Stimulated activated effector memory CD8-positive, alpha-beta T cell treated with anti-CD3 and anti-CD28 coated beads, Interleukin-12 subunit alpha, Interleukin-12 subunit beta, amount 100 ng/mL, for 72 hours (primary cell): Measurements from ENCODE around the gene TMEM63A.
"Not testable (repeated sequence)": the region's sequence is repeated elsewhere in the genome, so short reads cannot be mapped to it uniquely, and the experiment has no call there.

Source experiments
- ATAC-seq: fragments of 150-1000 bp; cut with Tn5 transposase; 2 replicates; pipeline ENCODE4 v1.10.0; 2021
- DNase-seq, 2 donors: peaks; one replicate each; pipeline ENCODE4 v3.0.0; 2021 to 2022; ENCODE audit warnings: low spot score in 2 of 2
- H3K27ac Mint-ChIP-seq: one replicate; pipeline ENCODE4 v1.8.0; 2022; ENCODE audit warnings: mild to moderate bottlenecking, mixed read lengths
- H3K36me3 Mint-ChIP-seq: one replicate; pipeline ENCODE4 v1.8.0; 2022; ENCODE audit warnings: mild to moderate bottlenecking, mixed read lengths
- H3K4me1 Mint-ChIP-seq: one replicate; pipeline ENCODE4 v1.8.0; 2022; ENCODE audit warnings: mixed read lengths
- H3K4me3 Mint-ChIP-seq: one replicate; pipeline ENCODE4 v1.8.0; 2022; ENCODE audit warnings: mild to moderate bottlenecking, mixed read lengths
- H3K9me3 Mint-ChIP-seq: one replicate; pipeline ENCODE4 v1.8.0; 2022; ENCODE audit warnings: mixed read lengths

Gene TMEM63A

GRCh38 chr1:225881959-225882693, at the start of gene TMEM63A:
Gene TMEM63A, minus strand, starts transcription at chr1:225882380. Its CDS starts 4,800 bp downstream, at chr1:225877580.
- H3K4me1 Mint-ChIP-seq: peaks cover 56% of the 10 kb centered on the region
- DNase-seq: peak; percentile 72 to 94
- no peaks in the 10 kb centered on the region for H3K9me3 Mint-ChIP-seq
- peak within 1 kb of the TSS; percentile 85 for H3K4me3 Mint-ChIP-seq
- H3K36me3 Mint-ChIP-seq: peaks cover 15% of the 10 kb centered on the region
- ATAC-seq: peak; percentile 75
- H3K27ac Mint-ChIP-seq: peak within 1 kb of the TSS; percentile 86

DNA sequence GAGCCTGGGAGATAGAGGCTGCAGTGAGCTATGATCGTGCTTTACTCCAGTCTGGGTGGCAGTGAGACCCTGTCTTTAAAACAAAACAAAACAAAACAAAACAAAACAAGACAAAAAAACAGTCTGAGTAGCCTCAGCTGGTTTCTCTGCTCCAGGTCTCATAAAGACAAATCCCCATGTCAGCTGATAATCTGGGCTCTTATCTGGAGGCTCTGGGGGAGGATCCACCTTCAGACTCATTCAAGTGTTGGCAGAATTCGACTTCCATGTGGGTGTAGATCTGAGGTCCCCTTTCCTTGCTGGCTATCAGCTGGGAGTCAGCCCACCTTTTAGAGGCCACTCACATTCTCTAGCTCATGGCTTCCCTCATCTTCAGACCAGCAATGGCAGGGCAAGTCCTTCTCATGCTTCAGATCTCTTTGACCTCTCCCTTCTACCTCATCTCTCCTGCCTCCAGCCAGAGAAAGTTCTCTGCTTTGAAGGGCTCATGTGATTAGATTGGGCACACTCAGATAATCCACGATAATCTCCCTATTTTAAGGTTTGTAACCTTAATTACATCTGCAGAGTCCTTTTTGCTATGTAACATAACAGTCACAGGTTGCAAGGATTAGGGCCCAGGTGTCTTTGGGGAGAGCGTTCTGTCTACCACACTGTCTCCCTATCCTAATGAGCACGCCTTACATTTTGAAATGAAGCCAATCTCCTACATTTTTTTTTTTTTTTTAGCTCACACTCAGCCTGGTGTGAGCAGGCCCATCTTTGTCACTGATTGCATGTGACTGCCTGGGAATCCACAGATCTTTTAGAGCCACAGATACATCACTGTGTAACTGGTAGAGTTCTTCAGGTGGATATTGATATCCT, 49.3 kb upstream of the TMEM63A start:
- H3K27ac Mint-ChIP-seq: no peak overlapping the region
- no peak overlapping the region for H3K4me3 Mint-ChIP-seq
- ATAC-seq (no peak), DNase-seq (no peak)
- H3K36me3 Mint-ChIP-seq: no peaks in the 10 kb centered on the region
- H3K9me3 Mint-ChIP-seq: no peaks in the 10 kb centered on the region
- no peaks in the 10 kb centered on the region for H3K4me1 Mint-ChIP-seq

GRCh38 chr1:225930566-225930965, 48.4 kb upstream of the TMEM63A start:
- Mint-ChIP-seq H3K4me3 (no peak overlapping the region), H3K9me3 (no peaks in the 10 kb centered on the region), H3K36me3 (no peaks in the 10 kb centered on the region), H3K4me1 (no peaks in the 10 kb centered on the region), H3K27ac (no peak overlapping the region)
- DNase-seq (no peak), ATAC-seq (no peak)

GRCh38 chr1:225929462-225929861, 47.3 kb upstream of the TMEM63A start:
- not testable (repeated sequence) for DNase-seq, H3K4me3 Mint-ChIP-seq, H3K4me1 Mint-ChIP-seq, H3K36me3 Mint-ChIP-seq, H3K9me3 Mint-ChIP-seq, H3K27ac Mint-ChIP-seq, ATAC-seq

GRCh38 chr1:225928186-225929175, 46.3 kb upstream of the TMEM63A start:
- no peaks in the 10 kb centered on the region for H3K9me3 Mint-ChIP-seq
- H3K4me1 Mint-ChIP-seq: no peaks in the 10 kb centered on the region
- H3K27ac Mint-ChIP-seq: peak overlapping the region; percentile 7
- DNase-seq (no peak), ATAC-seq (no peak)
- H3K4me3 Mint-ChIP-seq: no peak overlapping the region
- H3K36me3 Mint-ChIP-seq: no peaks in the 10 kb centered on the region

DNA sequence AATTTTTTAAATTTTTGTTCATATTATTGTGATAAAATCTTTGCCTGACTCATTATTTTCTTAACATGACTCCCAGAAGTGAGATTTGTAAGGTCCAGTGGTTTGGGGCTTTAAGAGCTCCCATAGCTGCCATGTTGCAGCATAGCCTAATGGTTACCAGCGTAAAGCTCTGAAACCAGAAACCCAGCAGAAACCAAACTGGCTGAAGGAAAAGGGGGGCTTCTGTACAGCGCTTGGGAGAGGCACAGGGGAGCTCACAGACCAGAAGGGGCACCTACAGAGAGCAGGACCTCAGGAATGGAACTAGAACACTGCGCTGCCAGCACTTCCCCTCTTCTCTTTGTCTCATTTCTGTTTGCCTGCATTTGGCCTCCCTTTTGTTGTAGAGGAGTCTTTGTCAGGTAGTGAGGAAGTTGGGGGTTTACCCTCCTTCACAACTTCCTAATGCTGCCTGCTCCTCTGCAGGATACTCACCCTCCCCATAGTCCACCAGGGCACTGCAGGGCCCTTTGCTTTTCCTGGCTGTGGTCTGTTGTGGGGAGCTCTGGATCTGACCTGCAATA, 44.5 kb upstream of the TMEM63A start:
- H3K27ac Mint-ChIP-seq: peak overlapping the region; percentile 50
- peaks cover 13% of the 10 kb centered on the region for H3K4me1 Mint-ChIP-seq
- DNase-seq (no peak), ATAC-seq (no peak)
- no peak overlapping the region for H3K4me3 Mint-ChIP-seq
- H3K9me3 Mint-ChIP-seq: no peaks in the 10 kb centered on the region
- peaks cover 9% of the 10 kb centered on the region for H3K36me3 Mint-ChIP-seq

DNA sequence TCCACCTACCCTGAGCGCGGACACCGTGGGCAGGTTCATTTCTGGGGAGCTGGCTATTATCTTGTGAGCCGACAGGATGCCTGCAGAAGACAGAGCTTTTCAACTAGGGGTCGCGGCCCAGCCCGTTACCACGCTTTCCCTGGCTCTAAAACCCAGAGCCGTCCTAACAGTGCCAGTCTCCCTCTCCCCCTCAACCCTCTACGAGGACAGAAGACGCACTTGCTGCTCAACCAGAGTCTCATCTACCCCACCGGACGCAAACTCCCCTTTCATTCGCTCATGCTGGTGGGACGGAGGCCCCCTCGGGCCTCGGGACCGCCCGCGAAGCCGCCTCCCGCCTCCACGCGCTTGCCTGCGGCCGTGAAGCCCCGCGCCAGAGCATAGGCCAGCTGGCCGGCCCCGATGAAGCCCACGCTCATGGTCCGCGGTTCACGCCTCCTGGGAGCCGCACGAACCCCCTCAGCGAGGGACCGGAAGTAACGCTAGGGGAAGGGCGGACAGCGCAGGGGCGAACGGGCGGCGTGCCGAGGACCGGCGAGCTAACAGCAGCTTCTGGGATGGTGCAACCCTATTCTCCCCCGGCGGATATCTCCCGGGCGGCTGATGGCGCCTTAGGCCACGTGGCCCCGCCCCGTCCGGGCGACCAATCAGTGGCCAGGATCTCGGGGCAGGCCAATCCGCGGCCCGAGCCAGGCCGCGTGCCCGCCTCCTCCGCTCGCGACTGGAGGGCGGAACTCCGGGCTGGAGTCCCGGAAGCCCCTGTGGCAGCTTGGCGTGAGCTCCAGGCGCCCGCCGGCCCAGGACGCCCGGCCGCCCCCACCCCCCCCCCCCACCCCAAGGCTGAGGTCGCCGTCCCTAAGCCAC, 41.7 kb upstream of the TMEM63A start, which contains the start of gene PYCR2:
Gene PYCR2 (minus strand): TSS at position 559 of the 864 bp plus-strand sequence. CDS start 140 bp downstream, at position 419.
- H3K4me3 Mint-ChIP-seq: peak within 1 kb of the TSS; percentile 93
- H3K9me3 Mint-ChIP-seq: no peaks in the 10 kb centered on the region
- peak within 1 kb of the TSS; percentile 97 for H3K27ac Mint-ChIP-seq
- H3K4me1 Mint-ChIP-seq: peaks cover 26% of the 10 kb centered on the region
- DNase-seq: peak; percentile 91 to 96
- ATAC-seq: peak; percentile 98
- H3K36me3 Mint-ChIP-seq: peaks cover 36% of the 10 kb centered on the region

- H3K9me3 Mint-ChIP-seq: no peaks in the 10 kb centered on the region
- peak overlapping the region; percentile 93 for H3K4me3 Mint-ChIP-seq
- peaks cover 26% of the 10 kb centered on the region for H3K4me1 Mint-ChIP-seq
- H3K36me3 Mint-ChIP-seq: peaks cover 41% of the 10 kb centered on the region
- DNase-seq: no peak
- no peak for ATAC-seq
- peak overlapping the region; percentile 97 for H3K27ac Mint-ChIP-seq
Observed at GRCh38 chr1:225923381-225923691, 41.2 kb upstream of the TMEM63A start.

DNA sequence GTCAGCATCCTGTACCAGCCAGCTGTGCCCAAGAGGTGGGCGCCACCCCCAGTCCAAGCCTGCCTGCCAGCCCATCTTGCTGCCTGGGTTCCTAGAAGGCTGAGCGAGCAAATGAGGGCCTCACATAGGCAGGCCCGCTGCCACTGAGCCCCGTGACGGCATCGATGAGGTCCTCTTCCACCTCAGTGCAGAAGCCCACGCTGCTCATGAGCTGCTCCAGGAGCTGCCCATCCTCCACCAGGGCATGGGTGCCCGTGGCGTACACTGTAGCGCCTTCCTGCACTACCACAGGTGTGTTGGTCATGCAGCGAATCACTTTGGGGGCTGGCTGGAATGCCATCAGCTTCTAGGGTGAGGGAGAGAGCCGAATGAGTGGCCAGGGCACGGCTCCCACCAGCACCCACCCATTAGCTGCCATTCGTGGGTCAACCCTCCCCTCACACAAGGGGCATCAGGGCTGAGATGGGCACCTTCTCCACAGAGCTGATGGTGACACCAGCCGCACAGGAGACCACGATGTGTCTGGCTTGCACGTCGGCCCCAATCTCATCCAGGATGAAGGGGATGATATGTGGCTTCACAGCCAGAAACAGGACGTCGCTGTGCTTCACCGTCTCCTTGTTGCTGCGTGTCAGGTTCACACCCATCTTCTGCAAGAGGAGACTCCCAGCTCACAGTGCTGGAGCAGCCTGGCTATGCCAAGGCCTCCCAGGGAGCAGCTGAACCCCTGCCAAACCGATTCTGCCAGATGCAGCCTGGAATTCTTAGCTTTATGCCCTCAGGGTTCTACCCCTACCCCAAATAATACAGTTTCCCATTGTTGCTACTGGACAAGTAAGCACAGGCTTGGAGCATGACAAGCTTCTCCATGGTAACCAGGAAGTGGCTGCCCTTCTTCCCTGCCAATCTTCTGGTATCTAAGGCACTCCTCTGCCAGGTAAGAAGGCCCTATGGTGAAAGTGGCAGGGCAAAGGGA, 39.8 kb upstream of the TMEM63A start:
- Mint-ChIP-seq H3K9me3 (no peaks in the 10 kb centered on the region), H3K4me1 (peaks cover 32% of the 10 kb centered on the region), H3K36me3 (peaks cover 54% of the 10 kb centered on the region), H3K27ac (peak overlapping the region; percentile 97), H3K4me3 (peak overlapping the region; percentile 93)
- ATAC-seq: no peak
- no peak for DNase-seq

DNA sequence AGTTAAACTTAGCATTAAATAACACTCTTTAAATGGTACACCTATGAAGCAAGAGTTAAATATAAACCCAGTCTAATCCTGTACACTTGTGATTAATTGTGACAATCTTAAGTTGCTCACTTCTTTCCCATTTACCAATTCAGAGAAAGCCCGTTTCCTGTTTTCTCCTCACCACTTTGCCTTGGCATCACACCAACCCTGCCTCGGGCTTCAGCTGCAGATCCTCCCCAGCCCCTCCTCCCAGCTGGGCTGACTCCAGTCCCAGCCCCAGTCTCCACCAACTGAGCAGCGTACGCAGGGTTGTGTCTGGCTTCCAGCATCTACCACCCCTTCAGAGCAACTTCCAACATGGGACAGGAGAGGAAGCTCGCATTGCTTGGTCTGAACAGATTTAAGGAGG, 37.7 kb upstream of the TMEM63A start:
- ATAC-seq (no peak), DNase-seq (no peak)
- Mint-ChIP-seq H3K36me3 (peaks cover 68% of the 10 kb centered on the region), H3K4me1 (peaks cover 32% of the 10 kb centered on the region), H3K27ac (peak overlapping the region; percentile 81), H3K9me3 (no peaks in the 10 kb centered on the region), H3K4me3 (no peak overlapping the region)

DNA sequence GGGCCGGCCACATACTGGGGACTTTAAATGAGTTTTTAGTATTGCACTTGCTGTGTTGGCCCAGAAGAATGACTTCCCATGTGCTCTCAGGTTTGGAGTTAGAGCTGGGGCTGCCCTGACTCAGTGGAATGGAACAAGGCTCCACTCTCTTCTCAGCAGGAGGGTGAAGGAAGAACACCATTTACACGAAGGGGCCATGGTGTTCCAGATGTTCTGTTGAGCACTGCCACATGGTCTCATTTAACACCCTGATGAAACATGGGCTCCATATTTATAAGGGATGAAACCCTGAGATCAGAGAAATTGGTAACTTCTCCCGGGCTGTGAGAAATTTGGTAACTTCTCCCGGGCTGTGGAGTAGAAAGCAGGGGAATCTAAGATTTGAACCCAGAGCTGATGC, 36.1 kb upstream of the TMEM63A start:
- Mint-ChIP-seq H3K4me1 (peaks cover 32% of the 10 kb centered on the region), H3K27ac (no peak overlapping the region), H3K9me3 (no peaks in the 10 kb centered on the region), H3K4me3 (no peak overlapping the region), H3K36me3 (peaks cover 68% of the 10 kb centered on the region)
- no peak for DNase-seq
- no peak for ATAC-seq

GRCh38 chr1:225917536-225917935, 35.4 kb upstream of the TMEM63A start:
- ATAC-seq: no peak
- Mint-ChIP-seq H3K27ac (no peak overlapping the region), H3K4me1 (peaks cover 26% of the 10 kb centered on the region), H3K36me3 (peaks cover 62% of the 10 kb centered on the region), H3K9me3 (no peaks in the 10 kb centered on the region), H3K4me3 (no peak overlapping the region)
- DNase-seq: no peak

GRCh38 chr1:225917101-225917500, 34.9 kb upstream of the TMEM63A start:
- peak overlapping the region; percentile 5 for H3K27ac Mint-ChIP-seq
- H3K36me3 Mint-ChIP-seq: peaks cover 59% of the 10 kb centered on the region
- peaks cover 26% of the 10 kb centered on the region for H3K4me1 Mint-ChIP-seq
- H3K4me3 Mint-ChIP-seq: no peak overlapping the region
- DNase-seq (no peak), ATAC-seq (no peak)
- H3K9me3 Mint-ChIP-seq: no peaks in the 10 kb centered on the region
